IPS-NIHi7 (cell line): ENCODE results near the gene SELENOT.
"Not testable (repeated sequence)": the region's sequence is repeated elsewhere in the genome, so short reads cannot be mapped to it uniquely, and the experiment has no call there.

Experiments
- DNase-seq: peaks from one replicate; pipeline ENCODE4 v3.0.0; 2012; ENCODE audit warnings: mixed read lengths; ENCODE audit errors: extremely low spot score

SELENOT gene

DNA sequence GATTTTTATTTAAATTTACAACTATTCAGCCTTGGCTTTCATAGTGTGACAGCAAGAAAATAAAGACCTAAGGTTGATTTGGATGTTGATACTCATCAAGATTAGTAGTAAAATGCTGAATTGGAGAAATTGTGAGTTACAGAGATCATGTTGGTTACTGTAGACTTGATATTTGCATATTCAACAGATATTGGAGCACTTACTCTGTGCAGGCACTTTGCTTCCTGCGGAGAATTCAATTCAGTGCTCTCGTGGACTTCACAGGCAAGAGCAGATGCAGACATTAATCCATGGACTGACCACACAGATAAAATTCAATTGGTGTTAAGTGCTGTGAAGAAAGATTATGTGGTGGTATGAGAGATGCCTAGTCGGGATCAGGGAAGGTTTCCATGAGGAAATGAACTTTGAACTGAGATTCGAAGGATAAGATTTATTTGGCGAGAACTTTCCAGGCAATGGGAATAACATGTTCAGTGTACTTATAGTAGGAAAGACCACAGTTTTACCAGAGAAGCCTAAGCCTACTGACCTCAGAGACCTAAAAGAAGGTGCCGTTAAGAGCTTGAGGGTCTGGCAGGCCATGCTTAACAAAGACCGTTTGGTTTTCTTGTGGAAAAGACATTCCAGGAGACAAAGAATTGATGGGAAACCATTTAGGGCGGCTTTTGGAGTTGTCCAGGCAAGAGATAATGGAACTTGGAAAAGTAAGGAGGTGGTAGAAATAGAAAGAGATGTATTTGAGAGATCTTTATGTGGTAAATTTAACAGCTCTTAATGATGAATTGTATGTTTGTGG lies 4.3 kb downstream of the SELENOT start:
- DNase-seq, result no peak

DNA sequence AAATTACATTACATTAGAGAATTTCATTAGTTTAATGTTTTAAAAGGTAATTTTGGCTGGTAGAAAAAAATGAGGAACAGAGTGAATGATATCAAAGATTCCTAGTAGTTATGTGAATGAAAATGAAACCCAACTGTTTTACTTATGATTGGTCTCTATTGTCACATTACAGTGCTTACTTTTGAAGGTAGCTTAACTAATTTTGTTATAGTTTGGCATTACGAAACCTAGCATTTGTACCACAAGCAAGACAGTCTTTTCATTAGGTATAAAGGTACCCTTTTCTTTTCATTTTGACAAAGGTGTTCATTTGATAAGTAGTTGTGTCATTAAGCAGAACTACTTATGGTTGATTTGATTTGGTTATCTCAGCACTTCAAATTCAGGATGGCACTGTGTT lies 6.9 kb downstream of the SELENOT start:
- DNase-seq, result no peak

DNA sequence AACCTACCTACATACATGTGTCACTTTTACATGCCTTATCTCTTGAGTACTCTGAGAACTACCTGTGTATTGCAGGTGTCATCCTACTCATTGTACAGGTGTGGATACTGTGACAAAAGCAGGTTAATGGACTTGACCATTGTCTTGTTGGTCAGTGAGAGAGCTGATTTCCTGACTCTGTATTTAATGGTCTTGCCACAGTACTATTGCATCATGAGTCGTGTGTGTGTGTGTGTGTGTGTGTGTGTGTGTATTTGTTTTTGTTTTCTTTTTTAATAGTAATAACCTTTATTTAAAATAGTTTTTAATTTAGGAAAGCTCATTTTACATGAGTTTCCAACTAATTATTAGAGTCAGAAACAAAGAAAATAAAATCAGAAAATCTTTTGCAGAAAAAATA lies 7.7 kb downstream of the SELENOT start:
- DNase-seq, result no peak

DNA sequence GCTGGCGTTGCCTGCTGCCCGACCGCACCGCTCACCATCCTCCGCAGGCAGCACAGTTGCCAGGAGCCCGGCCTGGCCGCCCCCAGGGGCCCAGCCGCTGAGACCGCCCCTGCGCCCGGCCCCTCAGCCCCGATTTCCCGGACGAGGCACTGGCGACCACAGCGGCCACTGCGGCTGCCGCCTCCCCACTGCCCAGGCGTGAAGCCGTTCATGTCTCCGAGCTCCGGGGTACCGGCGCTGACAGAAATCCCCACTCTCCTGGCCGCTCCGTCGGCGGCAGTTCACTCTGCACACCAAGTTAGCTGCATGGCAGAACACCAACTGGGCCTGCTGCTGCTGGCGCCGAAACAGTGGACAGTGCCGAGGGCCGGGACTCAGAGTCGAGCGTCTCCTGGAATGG lies 8.5 kb downstream of the SELENOT start:
- no peak for DNase-seq

DNA sequence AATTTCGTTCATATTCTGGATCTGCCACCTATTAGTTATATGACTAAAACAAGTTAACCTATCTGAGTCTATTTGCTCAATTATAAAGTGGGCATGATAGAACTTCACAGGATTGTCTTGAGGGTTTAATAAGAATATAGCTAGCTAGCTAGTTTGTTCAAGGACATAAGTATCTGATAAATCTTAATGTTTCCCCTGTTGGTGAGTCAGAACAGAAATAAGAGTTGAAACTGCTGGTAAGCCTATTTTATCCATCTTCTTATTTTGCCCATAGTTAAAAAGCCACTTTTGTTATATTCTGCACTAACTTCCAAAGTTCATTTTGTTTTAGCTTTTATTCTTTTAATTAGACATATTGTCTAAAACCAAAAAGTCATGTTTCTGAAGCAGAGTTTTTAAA lies 9.4 kb downstream of the SELENOT start:
- no peak for DNase-seq

DNA sequence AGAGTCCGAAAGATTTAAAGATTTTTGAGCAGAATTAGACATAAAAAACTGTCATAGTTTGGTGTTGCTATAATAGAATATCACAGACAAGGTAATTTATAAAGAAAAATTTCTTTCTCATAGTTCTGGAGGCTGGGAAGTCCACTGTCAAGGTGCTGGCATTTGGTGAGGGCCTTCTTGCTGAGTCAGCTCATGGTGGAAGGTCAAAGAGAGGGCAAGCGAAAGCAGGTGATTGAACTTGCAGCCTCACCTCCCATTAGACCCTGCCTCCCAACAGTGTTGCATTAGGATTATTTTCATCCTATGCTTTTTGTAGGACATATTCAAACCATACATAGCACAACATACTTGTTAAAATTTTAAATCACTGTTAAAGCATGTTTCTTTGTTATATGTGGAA lies 9.9 kb downstream of the SELENOT start:
- DNase-seq, result no peak

DNA sequence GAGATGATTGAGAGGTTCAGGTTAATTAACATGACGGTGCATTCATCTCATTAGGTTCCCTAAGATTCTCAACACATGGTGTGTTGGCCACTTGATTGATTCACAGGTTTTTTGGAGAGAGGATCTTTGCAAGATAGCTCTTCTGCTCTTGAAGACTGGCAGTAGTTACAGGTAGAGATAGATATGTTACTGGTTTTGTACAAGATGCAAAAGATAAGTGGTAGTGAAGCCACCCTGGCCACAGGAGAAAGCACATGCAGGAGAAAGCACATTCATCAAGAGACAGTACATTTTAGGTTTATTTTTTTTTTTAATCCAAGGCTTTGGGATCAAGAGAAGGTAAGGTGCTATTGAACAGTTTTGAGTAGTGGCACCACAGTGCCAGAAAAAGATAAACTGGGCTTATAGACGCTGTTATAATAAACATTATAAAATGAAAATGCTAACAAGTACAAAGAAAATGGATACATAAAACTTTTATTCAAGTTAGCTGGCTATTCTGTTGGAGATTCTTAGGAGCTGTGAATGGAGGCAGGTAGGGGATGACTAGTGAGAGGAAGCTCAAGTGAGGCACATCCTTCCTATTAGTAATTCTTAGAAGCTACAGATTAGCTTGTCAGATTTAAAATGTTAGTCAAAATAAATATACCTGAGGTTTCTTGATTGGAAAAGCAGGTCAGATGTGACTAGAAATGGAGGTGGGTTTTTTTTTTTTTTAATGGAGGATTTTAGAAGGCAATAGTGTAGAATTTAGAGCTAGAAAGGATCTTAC lies 10.8 kb downstream of the SELENOT start:
- DNase-seq, result no peak

DNA sequence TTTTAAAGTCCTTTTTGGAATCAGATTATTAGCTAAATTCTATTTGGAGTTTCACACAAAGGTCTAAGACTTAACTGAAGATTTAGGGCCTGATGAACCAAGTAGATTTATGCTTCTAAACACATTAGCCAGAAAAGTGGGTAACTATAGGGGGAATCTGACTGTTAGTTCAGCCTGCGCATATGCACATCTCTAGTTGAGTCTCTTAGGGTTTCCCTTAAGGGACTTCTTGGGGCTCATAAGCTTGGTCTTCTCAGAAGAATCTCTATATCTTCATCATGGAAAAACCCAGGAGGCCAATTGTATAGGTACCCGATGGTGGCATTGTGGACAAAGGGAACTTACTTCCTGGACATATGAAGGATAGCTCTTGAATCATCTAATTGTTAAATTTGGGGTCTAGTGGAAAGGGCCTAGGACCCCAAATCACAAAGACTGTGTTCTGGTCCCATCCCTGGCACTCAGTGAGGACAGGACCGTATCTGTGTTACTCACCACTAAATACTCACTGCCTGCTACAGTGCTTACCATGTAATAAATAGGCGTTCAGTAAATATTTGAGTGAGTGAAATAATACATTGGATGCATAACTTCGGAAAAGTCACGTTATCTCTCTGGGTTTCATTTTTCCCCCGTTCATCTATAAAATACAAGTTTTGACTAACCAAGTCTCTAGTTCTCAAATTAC lies 17.0 kb downstream of the SELENOT start:
- no peak for DNase-seq

DNA sequence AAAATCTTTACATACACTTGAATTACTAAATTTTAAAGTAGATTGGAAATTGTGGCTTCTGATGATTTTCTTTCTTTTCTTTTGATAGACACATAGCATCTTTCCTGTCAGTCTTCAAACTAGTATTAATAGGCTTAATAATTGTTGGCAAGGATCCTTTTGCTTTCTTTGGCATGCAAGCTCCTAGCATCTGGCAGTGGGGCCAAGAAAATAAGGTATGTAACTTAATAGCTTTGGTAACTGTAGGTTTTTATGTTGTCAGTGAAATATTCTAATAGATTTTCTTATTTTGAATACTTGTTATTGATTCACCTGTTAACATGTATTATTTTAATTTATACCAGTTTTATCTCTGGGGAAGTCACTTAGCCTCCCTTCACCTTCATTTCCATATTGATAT lies 19.8 kb downstream of the SELENOT start:
- not testable (repeated sequence) for DNase-seq

DNA sequence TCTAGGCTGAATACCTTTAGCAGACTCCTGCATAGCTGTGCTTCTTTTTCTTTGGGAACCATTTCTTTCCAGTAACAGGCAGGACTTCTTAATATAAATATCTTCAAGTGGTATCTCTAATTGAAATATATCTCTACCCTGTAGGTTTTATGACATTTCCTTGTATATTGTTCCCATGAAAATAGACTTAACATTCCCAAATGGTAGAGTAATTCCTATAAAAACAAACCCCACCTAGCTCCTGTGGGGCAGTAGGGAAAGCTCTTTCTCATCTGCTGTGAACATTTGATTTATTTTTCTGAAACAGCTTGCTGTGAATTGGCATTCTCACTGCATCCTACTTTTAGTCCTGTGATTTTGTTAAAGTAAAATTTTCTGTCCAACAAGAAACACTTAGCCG lies 20.8 kb downstream of the SELENOT start:
- no peak for DNase-seq

DNA sequence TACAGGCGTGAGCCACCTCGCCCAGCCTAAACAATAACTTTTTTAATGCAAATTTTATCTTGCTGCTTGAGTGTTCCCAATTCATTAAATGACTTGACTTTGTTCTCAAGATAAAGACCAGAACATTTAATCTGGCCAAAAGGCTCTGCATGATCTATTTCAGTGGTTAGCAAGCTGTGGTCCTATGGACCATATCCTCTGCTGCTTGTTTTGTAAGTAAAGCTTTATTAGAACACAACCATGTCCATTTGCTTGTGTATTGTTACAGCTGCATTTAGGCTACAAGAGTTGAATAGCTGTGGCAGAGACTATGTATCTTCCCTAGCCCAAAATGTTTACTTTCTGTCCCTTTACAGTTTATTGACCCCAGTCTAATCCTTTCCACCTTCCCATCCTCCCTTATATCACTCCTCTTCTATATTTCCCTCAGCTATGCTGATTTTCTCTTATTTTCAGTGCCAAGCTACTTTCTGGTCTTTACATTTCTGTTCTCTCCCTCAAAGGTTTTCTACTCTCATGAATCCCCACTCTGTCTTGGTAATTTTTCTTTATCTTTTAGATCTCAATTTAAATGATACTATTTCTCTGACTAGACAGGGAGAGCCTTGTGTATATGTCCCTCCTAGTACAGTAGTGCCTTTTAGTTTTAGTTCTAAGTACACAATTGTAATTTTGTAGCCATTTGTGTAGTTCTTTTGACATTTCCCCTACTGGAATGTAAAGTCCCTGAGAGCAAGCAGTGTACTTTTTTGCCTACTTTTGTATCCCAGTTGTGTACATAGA lies 23.2 kb downstream of the SELENOT start:
- DNase-seq, result no peak

DNA sequence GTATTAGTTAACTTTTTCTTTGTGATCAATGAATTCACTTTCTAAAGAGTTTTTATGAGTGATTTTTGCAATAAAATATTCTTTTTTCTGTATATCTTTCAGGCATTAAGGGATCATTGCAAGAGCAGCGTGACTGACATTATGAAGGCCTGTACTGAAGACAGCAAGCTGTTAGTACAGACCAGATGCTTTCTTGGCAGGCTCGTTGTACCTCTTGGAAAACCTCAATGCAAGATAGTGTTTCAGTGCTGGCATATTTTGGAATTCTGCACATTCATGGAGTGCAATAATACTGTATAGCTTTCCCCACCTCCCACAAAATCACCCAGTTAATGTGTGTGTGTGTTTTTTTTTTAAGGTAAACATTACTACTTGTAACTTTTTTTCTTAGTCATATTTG lies 24.4 kb downstream of the SELENOT start:
- DNase-seq, result no peak

DNA sequence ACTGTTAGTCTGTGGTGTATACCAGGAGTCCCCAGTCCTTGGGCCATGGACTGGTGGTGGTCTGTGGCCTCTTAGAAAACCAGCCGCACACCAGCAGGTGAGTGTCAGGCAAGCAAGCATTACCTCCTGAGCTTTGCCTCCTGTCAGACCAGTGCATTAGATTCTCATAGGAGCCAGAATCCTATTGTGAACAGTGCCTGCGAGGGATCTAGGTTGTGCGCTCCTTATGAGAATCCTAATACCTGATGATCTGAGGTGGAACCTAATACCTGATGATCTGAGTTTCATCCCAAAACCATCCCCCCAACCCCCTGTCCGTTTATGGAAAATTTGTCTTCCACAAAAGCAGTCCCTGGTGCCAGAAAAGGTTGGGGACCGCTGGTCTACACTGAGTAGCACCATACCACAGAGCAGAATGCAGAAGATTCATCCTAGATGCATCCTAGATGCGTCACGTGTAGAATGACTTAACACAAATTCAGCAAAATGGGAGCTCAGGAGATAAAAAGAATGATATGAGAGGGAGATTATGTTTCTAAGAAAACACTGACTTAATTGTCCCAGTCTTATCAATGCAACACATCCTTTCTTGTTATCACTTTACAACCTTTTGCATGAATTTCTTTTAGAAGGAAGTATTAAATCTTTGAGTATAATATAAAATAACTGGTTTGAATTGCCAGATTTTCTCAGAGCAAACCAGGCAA lies 28.5 kb downstream of the SELENOT start:
- DNase-seq, result no peak

DNA sequence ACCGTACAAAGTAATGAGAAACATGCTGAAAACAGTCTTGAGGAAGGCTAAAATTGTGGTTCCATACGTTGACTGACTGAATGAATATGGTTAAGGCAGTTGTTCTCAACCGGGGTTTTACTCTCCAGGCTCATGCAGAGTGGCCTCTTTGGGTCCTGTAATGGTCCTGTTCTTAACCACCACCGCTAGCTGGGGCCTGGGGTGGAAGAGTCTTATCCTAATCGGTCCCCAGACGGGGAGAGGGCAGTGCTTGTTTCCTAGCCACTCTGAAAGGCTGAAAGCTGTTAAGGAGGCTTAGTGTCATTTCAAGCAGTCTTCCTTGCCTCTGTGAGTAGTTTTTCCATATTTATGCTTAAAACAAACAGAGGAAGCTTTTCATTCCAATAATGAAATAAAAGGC lies 32.0 kb downstream of the SELENOT start:
- DNase-seq, result peak; percentile 16

DNA sequence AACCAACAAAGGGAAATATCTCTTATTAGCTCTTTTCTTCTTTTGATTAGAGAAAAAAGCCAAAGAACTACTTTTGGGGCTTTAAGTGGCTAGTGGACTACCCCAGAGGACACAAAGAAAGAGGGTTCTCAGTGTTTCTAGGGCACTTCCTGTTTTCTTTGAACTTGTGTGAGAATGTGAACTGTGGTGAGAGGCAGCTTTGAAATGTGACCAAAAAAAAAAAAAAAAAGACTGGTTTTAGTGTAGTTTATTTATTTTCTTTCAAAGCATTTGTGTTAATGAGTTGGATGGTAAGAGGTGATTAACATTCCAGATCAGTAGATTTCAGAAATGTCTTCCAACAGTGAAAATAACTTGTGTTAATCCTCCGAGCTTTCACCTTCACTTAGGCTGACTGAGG lies 32.4 kb downstream of the SELENOT start:
- no peak for DNase-seq

DNA sequence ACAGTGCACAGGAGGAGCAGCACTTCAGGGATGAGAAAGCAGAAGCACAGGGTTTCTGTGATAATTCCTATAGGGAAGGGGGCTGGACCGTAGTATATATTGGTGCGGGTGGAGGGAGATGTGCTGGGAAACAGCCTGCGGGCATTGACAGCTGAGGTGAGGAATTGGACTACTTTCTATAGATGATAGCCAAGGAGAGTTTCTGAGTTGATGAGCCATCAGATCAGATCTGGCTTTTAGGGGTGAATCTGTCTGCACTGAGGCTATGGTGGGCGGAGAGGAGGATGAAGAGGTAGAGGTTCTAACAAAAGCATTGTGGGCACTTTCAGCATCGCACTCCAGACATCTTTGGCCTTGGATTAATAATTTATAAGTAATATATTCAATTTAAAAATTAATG lies 33.1 kb downstream of the SELENOT start:
- no peak for DNase-seq

DNA sequence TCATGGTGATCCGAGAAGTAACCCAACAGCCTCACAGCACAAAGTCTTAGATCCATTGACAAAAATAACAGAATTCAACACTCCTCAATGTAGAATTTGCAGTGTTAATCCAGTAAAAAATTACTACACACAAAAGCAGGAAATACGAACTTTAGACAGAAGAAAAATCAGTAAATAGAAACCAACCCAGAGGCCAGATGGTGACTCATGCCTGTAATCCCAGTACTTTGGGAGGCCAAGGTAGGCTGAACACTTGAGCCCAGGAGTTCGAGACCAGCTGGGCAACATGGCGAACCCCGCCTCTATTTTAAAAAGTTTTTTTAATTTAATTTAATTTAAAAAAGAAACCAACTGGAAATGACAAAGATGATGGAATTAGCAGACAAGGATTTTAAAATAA lies 36.1 kb downstream of the SELENOT start:
- no peak for DNase-seq

DNA sequence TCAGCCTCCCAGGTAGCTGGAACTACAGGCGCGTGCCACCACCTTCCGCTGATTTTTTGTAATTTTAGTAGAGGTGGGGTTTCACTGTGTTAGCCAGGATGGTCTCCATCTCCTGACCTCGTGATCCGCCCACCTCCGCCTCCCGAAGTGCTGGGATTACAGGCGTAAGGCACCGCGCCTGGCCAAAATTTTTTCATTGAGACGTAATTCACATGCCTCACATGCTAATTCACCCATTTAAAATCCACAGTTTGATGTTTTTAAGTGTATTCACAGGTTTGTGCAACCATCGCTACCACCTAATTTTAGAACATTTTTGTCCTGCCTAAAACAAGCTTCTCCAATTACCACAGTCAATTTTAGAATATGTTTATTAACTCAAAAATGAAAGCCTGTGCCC lies 37.1 kb downstream of the SELENOT start:
- no peak for DNase-seq

DNA sequence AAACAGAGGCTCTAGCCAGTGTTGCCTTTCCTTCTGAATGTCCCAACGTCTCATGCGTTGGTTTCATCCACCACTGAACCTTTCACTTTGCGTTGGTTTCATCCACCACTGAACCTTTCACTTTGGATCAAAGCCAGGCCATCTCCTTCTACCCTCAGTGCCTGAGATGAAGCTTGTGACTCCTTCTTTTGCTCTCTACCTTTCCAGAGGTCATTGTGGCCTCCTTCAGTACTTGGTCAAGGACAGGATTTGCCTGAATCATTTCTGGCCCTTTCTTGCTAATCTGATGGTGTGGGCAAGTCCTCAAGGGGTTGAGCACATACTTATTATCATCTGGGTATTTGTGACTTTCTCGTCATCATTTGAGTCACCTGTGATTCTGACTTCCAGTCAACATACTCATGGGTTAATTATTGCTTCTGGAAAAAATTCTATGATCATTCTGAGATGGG lies 50.0 kb downstream of the SELENOT start:
- no peak for DNase-seq

DNA sequence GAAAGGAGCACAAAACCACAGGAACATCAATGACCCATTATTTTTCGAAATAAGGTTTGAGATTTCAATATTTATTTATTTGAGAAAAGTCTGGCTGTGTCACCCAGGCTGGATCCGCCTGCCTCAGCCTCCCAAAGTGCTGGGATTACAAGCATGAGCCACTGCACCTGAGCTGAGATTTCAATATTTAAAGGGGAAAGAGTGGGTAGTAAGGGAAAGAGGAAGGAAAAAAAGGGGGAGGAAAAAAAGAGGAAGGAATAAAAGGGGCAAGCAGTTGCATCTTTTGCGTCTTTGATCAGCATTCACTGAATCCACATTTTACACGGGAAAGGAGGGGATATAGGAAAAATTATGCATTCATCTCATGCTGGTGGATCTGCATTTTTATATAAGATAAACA lies 53.2 kb downstream of the SELENOT start:
- DNase-seq, result no peak
